Right lobe of liver (tissue), 4 donors: Measurements from ENCODE around the gene SIGLEC1.

Source experiments
- CTCF ChIP-seq, 4 donors: fragments of 200-600 bp in 3 of 4; fragments of 450-650 bp in 1 of 4; IDR thresholded peaks; one replicate each; pipeline versions ENCODE4 v1.5.1 to v1.8.0; 2016 to 2022; ENCODE audit warnings: antibody characterized with exemption in 4 of 4, mild to moderate bottlenecking in 2 of 4
- POLR2A ChIP-seq: fragments of 450-650 bp; IDR thresholded peaks from one replicate; pipeline ENCODE4 v1.6.1; 2017; ENCODE audit warnings: antibody characterized with exemption, mild to moderate bottlenecking
- donor health status: DM: no; HTN: no; CAD: no.
- donor health status: DM: no; HTN: no; CAD: no.
- donor health status: DM: no; HTN: yes; CAD: no.

GRCh38 chr20:3704087-3704486, 8.3 kb downstream of the SIGLEC1 start:
- TF ChIP-seq CTCF (IDR thresholded peaks at IDR 0.05) (no peak), POLR2A (no peak)
